ENCODE results near the gene S100A7A. TPM values are rescaled to one million over a fixed set of nuclear protein-coding genes. Genes with fewer than 3 reads are reported as not detected.

Gene S100A7A
- polyA plus RNA-seq (ENCODE audit: insufficient read length): not detected
- long read RNA-seq, donor 1: 0 reads
- long read RNA-seq, donor 2: 0 reads
- long read RNA-seq, donor 3: 0 reads
- long read RNA-seq, donor 4: 0 reads
- long read RNA-seq, donor 5: 0 reads
- long read RNA-seq, donor 6: 0 reads
- long read RNA-seq, donor 7: 0 reads
- long read RNA-seq, donor 8: 0 reads

DNA sequence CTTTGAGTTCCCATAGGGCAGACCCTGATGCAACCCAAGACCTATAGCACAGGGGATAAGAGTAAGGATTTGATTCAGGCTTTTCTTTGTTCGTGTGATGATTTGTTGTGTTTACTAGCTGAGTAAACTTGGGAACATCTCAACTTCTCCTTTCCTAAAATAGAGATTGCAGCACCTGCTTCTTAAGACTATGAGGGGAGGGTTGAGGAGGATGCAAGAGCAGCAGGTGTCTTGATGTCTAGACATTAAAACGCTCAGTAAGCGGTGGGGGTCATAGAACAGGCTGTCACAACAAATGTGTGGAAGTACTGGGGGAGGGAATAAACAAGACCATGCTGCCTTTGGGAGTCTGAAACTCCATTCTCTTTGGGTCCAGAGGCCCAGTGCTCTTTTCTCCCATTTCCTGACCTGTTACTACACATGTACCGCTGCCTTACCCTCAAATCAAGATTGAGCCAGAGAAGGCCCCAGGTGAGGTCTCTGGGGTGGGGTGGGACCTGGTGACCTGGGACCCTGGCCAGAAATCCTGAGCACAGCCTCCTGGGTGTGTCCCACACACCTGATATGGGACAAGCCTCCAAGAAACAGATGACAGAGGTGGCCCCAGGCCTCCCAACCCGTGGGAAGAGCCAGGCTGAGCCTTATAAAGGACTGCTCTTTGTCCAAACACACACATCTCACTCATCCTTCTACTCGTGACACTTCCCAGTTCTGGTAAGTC lies at the start of gene S100A7A:
Gene S100A7A (plus strand): TSS at position 671 of the 721 bp plus-strand sequence. CDS start 1,563 bp downstream, outside the sequence.
- DNase-seq: no peak

DNA sequence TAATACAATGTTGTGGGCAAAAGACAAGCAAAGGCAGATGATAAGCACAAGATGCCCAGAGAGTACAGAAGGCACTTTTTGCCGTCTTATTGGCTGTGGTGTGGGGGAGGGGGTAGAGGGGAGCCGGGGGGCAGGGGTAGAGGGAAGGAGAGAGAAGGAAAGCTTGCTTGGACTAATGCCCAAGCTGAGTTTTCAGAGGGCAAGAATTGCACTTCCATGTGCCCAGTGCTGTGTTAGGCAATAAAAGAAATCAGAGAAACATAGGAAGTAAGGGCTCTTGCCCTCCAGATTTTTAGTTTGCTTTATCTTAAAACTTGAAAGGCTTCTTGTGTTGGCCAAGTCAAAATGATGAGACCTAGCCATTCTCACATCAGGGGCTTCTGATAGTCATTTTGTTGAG lies 49.2 kb upstream of the S100A7A start:
- no peak for DNase-seq

DNA sequence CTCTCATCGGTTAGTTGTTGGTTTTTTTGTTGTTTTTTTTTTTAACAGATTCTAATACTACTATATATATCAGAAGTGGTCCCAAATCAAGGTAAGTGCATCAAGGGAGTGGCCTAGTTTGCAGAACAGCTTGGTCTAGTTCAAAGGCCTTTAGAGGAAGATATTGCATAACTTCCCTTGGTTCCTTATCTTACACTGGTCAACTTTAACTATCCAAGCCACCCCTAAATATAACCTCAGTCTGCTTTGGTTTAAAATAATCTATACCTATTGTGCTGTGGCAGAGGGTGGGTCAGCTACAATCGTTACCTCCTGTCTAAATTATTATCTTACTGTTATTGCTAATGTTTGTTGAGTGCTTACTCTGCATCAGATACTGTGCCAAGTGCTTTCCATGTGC lies 47.8 kb upstream of the S100A7A start:
- DNase-seq: no peak

DNA sequence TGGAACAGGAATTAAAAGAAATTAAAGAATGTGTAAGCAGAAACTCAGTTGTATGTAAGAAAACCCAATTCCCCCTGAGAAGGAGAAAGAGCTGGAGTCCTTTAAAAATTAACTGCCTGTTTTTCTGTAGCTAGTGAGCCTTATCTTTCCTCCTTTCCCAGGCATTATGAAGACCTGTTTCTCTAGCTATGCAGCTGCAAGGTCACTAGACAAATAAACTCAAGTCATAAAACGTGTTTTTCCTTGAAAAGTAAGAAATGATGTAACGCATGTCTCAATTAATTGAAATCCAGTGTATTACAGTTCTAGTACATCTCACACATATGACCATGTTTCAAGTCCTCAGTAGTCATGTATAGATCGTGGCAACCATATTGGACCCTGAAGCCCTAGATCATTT lies 46.2 kb upstream of the S100A7A start:
- no peak for DNase-seq

DNA sequence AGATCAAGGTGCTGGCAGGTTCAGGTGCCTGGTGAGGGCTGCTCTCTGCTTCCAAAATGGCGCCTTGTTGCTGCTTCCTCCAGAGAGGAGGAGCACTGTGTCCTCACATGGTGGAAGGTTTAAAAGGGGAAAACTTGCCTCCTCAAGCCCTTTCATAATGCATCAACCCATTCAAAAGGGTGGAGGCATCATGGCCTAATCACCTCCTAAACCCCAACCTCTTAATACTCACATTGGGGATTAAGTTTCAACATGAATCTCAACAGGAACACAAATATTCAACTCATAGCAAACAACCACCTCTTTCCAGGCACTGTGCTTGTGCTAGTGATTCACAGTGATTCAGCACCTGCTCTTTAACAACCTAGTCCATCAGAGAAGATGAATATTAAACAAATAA lies 45.1 kb upstream of the S100A7A start:
- DNase-seq: no peak

DNA sequence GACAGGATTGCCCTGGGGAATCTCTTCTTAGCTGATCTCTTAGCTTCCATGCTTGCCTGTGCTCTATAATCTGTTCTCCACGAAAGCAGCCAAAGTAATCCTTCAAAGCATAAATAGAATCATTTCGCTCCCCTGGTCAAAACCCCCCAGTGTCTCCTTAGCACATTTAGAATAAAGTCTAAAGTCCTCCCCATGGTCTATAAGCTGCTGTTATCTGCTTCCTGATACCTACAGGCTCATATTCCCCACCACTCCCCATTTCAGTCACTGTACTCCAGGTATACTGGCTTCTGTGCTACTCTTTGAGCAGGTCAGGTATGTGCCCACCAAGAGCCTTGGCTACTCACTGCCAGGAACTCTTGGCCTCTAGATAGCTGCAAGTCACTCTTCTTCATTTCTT lies 43.7 kb upstream of the S100A7A start:
- DNase-seq: no peak

DNA sequence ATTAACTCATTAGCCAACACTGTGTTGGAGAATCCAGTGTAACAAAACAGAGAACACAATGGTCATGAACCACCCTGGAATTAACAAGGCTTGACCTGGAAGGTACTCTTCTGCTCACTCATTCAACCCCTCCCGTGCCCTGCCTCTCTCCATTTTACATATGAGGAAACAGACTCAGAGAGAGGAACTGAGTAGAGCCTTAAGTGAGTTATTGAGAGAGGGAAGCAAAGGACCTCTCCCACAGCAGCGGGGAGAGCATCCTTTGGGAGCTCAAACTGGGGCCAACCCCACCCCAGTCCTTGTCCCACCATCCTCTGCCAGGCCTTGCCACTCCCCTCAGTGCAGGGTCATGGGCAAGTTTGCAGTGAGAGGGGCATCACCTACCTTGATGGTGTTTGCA lies 42.2 kb upstream of the S100A7A start:
- DNase-seq: no peak

DNA sequence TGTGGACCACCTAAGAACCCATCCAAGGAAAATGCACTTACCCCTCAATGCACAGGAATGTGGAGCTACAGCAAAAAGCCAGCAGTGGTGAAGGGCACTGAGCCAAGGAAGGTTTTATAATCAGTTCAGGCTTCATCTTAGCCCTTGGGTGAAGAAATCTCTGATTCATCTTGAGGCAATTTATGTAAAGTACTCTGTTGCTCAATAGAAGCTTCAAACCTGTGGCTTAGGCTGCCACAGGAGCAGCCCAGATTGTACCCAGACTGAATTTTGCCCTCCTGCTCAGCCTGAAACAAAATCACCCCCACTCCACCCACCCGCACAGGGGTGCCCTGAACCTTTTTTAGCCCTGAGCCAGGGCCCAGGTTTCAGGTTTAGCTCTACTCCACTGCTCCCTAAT lies 40.8 kb upstream of the S100A7A start, which contains the start of gene S100A12:
Gene S100A12 (minus strand): TSS at position 111 of the 400 bp plus-strand sequence. CDS start 1,029 bp downstream, outside the sequence.
- DNase-seq: no peak

DNA sequence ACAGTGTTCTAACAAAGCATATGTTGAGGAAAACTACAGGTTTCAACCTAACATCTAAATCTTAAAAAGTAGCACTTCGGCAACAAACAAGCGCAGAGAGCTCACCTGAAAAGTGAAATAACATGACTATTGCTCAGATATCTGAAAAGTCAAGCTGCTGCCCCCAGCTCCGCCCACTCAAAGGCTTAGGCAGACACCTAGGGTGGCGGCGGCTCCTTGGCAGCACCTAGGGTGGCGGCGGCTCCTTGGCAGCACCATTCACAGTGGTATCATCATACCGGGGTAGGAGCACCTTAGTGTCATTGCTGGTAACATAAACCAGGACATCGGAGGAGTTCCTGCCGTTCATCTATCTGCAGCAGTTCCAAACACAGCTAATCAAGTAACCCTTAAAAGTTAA lies 36.7 kb upstream of the S100A7A start:
- DNase-seq: no peak

DNA sequence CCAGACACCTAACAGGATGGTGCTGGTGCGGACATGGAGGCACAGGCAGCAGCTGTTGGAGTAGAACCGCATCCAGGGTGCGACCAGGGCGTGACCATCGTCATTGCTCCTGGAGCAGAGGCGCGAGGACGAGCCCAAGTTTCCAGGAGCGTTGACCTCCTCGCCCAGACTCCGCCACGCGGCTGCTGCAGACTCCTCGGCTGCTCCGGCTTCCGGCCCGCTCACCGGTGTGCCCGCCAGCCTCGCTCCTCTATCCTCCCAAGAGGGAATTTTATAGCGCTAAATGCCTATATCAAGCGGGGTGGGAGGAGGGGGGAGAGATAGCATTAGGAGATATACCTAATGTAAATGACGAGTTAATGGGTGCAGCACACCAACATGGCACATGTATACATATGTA lies 35.6 kb upstream of the S100A7A start:
- no peak for DNase-seq

DNA sequence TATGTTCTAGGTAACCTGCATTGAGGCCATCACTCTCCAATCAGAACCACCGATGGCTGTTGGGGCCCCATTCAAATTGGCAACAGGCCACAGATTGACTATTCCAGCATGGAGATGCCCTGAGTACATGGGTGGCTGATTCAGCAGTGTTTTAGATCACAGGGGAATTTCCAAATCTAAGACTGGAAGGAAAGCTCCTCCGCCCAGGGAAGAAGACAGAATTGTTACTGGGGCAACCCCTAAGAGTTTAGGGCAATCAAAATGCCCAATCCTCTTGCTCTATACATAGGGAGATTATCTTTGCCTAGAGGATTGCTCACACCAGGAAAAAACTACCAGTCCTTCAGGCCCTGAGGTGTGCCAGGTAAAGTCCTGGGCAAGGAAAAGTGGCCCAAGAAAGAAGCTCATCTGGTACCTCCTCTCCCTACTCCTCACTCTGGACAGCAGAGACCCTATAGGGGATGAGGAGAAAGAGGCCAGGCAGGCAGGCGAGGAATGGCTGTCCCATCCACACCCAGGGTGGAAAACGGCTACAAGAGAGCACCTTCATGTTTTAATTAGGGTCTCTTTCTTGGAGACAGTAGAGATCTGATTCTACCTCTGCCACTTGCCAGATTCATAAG lies 31.3 kb upstream of the S100A7A start:
- no peak for DNase-seq

DNA sequence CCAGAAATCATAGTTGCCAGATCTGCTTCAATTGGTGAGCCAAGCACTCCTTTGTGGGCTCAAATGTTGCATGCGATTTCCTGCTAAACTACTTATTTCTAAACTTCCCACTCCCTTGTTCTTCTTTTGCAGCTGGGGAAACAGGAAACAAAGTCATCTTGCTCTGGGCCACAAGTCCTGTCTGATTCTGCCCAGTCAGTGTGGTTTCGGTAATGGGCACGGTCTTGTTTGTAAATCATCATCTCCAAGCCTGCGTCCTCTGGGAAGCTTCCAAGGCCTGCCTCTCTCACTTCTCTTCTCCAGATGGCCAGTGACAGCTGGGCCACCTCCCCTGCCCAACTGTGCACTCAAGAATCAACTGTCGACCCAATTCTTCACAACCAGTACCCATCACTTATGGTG lies 29.8 kb upstream of the S100A7A start:
- DNase-seq: no peak

DNA sequence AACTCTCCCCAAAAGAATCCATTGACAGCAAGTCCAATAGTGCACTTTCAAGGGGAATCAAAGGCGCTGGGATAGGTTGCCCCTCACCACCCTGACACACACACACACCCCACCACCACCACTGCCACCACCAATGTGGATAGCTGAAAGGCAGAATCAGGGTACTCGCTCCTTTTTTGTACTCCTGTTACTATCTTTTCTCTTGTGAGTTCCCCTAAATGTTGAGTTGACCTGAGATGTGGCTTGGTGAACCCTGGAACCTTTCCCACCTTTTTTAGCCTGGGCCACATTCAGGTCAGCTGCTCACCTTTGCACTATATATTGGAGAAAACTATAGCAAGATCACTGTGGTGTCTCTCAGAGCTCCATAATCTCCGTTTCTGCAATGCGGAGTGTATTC lies 29.3 kb upstream of the S100A7A start:
- DNase-seq: no peak

DNA sequence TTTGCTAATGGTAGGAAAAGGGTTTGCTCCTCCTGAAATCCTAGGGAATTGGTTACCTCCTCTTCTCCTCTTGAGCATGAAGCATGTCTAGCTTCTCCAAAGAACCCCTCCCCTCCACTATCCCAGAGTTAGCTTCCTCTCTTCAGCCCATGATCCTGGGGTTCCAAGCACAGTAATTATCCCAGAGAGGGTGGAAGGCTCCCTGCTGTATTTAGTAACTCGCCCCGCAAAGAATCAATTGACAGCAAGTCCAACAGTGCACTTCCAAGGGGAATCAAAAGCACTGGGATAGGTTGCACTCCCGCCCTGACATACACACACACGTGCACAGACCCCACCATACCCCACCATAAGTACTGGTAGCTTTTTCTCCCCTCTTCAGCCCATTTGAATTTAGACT lies 28.5 kb upstream of the S100A7A start:
- DNase-seq: no peak

DNA sequence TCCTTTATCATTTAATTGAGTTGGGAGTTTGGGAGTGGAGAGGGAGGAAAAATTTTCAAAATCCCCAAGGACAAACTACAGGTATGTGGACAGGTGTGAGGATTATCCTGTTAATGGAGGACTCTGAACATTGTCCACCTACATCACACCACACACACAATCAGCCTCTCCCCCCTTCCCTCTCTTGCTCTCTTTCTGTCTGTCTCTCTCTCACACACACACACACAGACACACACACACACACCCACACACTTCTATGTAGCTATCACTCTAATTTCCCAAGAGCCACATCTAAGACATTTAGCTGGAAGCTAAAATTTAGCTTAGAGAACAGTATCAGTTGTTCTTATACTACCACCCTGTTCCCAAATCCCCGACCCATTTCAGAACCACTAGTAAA lies 26.9 kb upstream of the S100A7A start:
- no peak for DNase-seq

DNA sequence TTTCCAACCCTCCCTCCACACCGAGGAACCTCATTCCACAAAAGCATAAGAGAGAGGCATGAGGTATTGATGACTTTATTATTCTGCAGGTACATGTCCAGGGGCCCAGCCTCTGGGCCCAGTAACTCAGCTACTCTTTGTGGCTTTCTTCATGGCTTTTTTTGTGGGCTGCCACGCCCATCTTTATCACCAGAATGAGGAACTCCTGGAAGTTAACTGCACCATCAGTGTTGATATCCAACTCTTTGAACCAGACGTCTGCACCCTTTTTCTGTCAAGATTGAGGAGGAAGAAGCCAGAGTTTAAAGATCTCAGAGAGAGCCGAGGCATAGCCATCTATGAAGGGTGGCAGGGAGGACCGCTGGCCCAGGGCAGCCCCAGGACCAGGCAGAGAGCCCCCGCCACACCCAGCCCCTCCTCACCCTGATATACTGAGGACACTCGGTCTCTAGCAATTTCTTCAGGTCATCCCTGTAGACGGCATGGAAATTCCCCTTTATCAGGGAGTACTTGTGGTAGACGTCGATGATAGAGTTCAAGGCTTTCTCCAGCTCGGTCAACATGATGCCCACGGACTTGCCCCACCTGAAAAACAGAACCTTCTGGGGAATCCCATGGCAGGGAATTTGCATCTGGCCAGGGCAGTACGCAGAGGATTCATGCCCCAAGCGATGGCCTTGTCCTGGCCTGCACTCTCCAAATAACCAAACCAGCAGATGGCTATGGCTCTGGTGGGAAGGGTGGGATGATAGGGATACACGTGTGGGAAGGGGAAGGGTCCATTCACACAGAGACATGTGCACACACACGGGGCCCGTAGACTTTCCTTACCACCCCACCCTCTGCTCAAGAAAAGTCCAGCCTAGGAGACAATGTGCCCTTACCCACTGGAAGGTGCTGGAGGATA lies 26.1 kb upstream of the S100A7A start:
- DNase-seq: no peak

DNA sequence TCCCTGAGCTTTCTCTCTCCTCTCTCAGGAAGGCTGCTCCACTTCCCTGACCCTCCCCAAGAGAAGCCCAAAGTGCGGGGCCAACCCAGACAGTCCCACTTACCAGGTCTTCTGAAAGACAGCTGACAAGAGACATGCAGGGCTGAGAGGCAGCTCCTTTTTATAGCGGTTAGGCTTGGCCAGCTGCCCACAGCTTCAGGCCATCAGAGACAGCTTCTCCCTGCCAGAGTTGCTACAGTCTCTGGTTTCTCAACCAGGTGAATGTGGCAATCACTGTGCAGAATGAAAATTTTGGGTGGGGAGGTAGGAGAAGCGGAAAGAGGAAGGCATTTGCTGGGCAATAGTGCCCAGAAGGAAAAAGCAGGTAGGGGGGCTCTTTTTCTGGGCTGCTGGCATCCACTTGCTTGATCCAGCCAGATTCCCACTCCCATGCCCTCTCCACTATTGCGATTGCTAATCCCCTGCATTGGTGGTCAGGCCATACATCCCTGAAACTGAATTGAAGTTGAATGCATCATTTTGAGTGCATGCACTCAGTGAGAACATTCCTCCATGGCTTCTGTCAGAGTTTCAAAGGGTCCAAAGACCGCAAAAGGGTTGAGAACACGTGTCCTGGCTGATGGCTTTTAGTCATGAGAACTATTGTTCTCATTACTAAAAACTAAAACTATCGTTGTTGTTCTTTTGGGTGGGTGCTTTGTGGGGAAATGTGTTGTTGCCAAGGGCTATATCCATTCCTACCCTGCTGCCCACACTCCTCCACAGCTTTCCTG lies 25.2 kb upstream of the S100A7A start, which contains the start of gene S100A8:
Gene S100A8 (minus strand): TSS at position 136 of the 773 bp plus-strand sequence. CDS start 538 bp downstream, outside the sequence.
- DNase-seq: no peak

DNA sequence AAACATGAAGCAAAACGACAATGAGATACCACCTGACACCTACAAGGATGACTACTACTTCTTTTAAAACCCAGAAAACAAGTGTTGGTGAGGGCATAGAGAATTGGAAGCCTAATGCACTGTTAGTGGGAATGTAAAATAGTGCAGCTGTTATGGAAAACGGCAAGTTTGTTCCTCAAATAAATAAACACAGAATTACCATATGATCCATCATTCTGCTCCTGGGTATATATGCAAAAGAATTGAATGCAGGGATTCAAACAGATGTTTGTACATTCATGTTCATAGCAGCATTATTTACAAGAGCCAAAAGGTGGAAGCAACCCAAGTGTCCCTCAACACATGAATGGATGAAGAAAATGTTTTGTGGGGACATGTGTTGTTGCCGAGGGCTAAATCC lies 24.1 kb upstream of the S100A7A start:
- DNase-seq: no peak

DNA sequence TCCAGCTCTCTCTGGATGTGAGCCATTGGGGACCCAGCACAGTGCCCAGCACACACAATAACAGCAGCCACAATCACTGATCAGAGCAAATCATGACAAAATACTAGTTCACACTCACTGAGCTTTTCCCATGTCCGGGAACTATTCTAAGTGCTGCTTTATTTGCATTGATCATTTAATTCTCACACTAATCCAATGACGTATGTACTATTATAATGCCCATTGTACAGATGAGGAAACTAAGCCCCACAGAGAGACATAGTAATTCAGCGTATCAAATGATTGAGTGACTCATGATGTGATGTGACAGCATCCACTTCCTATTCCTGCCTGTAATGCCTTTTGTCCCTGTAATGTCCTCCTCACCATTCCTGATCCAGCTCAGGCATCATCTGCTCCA lies 23.5 kb upstream of the S100A7A start:
- DNase-seq: no peak

DNA sequence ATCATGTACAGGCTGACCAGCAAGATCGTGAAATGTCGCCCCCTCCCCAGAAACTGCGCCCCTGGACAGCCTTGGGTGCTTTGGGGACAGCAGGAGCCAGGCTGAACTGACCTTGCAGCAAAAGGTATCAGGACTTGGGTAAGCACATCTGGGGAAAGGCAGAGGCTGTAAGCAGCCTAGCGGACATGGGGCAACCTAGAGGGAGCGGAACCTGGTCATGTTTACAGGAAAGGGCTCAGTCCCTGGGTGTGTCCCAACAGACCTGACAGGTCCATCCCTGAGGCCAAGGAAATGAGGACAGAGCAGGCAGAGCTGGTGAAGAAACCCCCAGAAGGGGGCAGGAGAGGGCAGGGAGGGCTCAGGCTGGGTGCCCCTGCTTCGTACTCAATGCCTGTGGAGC lies 22.4 kb upstream of the S100A7A start:
- no peak for DNase-seq

DNA sequence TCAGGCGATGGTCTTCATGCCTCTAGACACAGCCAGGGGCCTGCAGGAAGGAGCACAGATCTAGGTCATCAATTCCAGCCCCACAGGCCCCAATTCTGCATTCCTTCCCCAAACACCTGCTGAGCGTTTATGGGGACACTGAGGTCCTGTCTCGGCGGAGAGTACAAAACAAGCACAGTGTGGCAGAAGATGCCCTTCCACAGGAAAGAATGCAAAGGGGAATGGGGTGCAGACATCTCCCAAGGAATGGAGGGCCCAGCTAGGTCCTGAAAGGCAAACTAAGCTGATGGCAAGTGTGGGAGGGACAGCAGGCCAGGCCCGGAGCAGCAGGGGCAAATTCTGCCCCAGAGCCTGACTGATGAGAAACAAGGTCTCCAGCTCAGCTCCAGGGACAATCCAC lies 21.9 kb upstream of the S100A7A start:
- DNase-seq: no peak
